Sigmoid colon (tissue), 7 donors: ENCODE data around the gene PHKA1. TPM values are rescaled to one million over a fixed set of nuclear protein-coding genes. Genes with fewer than 3 reads are reported as not detected.
"Not testable (repeated sequence)": the region's sequence is repeated elsewhere in the genome, so short reads cannot be mapped to it uniquely, and the experiment has no call there.

Experiments
- DNase-seq: peaks from one replicate; pipeline ENCODE4 v3.0.0-alpha.2; 2019
- H3K27ac ChIP-seq, 4 donors: fragments of 200-600 bp; sonication (generic); one replicate each; pipeline ENCODE4 v1.5.1; 2016 to 2019; ENCODE audit warnings: mild to moderate bottlenecking in 1 of 4
- H3K27me3 ChIP-seq, 3 donors: fragments of 200-600 bp; sonication (generic); one replicate each; pipeline ENCODE4 v1.5.1; 2019; ENCODE audit warnings: mild to moderate bottlenecking in 1 of 3
- H3K36me3 ChIP-seq, 4 donors: fragments of 200-600 bp; sonication (generic); one replicate each; pipeline ENCODE4 v1.5.1; 2016 to 2019
- H3K4me1 ChIP-seq, 4 donors: fragments of 200-600 bp; sonication (generic); one replicate each; pipeline ENCODE4 v1.5.1; 2017 to 2019
- H3K4me3 ChIP-seq, 4 donors: fragments of 200-600 bp; sonication (generic); one replicate each; pipeline ENCODE4 v1.5.1; 2017 to 2019; ENCODE audit warnings: mild to moderate bottlenecking in 2 of 4, moderate library complexity in 1 of 4
- H3K9me3 ChIP-seq, 4 donors: fragments of 200-600 bp in 3 of 4; sonication (generic) in 3 of 4; one replicate each; pipeline versions ENCODE4 v1.5.1 to v1.6.1; 2013 to 2019
- EP300 ChIP-seq, 4 donors: sonication (generic); formaldehyde crosslinking; IDR thresholded peaks; one replicate each; pipeline ENCODE4 v1.6.1; 2017; ENCODE audit warnings: antibody characterized with exemption in 4 of 4
- POLR2A ChIP-seq, 2 donors: fragments of 450-650 bp; IDR thresholded peaks; one replicate each; pipeline ENCODE4 v1.6.1; 2016; ENCODE audit warnings: antibody characterized with exemption in 2 of 2, mild to moderate bottlenecking in 2 of 2, moderate library complexity in 2 of 2
- POLR2AphosphoS5 ChIP-seq, 4 donors: sonication (generic); formaldehyde crosslinking; IDR thresholded peaks; one replicate each; pipeline ENCODE4 v1.6.1; 2017; ENCODE audit warnings: antibody characterized with exemption in 4 of 4
- WGBS, 2 donors: extraction: QIAGEN DNeasy Blood & Tissue Kit; methylation state at CpG; one replicate each; pipeline ENCODE4 v1.1.7; 2013; 5-methylcytosine and 5-hydroxymethylcytosine counted together
- intact Hi-C: fragments of 100-400 bp; cut with DNase I; formaldehyde crosslinking; loops from one replicate; pipeline ENCODE4 v1.15.1; 2023
- polyA plus RNA-seq, 3 donors: library from polyadenylated mRNA; stranded (reverse); fragments of 200-250 nt; gene quantifications; one replicate each; pipeline ENCODE4 v1.2.3, GENCODE V29; 2013
- total RNA-seq, 4 donors: library from RNA; depleted of rRNA; stranded (reverse); fragments of >200 nt; gene quantifications; one replicate each; pipeline ENCODE4 v1.1.0, GENCODE V29; 2016
- TF ChIP-seq, protein P1 (sequence below), 4 experiments: fragments of 450-650 bp in 3 of 4; fragments of 200-600 bp in 1 of 4; IDR thresholded peaks; one replicate each; pipeline ENCODE4 v1.5.1; 2016 to 2019; ENCODE audit warnings: antibody characterized with exemption in 4 of 4, mild to moderate bottlenecking in 3 of 4, moderate library complexity in 2 of 4
- donor health status: healthy with polysubstance abuse.
- donor health status: Bipolar disorder and iron deficiency.
- donor health status: healthy.

Gene PHKA1
- total and polyA plus RNA-seq, 7 donors: 0.92 to 9.7 (median 4.6) TPM

DNA sequence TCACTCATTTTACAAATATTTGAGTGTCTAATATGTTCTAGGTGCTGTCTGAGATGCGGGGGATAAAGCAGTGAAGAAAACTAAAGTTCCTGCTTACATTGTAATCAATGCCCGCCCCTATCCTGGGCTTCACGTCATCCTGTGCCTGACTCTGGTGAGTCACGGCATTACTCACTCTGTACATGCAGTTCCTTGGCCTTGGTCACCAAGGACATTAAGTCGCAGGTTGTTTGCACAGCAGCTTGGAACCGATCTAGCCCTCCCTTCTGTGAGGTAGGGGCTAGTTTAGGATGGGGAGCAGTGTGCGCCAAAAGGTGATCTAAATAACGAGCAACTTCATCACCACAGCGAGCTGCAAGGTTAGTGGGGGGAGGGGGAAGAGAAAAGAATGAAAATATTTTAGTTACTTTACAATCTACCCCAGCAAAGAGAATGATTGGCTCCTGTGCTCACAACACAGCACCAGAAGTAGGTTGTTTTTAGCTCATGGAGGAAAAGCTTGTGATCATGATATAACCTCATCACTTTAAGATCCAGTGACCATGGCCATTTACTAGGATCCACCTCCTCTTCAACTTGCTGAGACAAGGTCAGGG, 93.5 kb downstream of the PHKA1 start:
- H3K4me3 ChIP-seq: no peak overlapping the region
- H3K27ac ChIP-seq: peak overlapping the region in 1 of 4 donors; percentile 27
- no peaks in the 10 kb centered on the region for H3K9me3 ChIP-seq
- H3K27me3 ChIP-seq: no peaks in the 10 kb centered on the region
- H3K36me3 ChIP-seq: no peaks in the 10 kb centered on the region
- H3K4me1 ChIP-seq: no peaks in the 10 kb centered on the region
- intact Hi-C loops: no loop called here
- peak; percentile 63 for DNase-seq
- TF ChIP-seq, protein P1, sequence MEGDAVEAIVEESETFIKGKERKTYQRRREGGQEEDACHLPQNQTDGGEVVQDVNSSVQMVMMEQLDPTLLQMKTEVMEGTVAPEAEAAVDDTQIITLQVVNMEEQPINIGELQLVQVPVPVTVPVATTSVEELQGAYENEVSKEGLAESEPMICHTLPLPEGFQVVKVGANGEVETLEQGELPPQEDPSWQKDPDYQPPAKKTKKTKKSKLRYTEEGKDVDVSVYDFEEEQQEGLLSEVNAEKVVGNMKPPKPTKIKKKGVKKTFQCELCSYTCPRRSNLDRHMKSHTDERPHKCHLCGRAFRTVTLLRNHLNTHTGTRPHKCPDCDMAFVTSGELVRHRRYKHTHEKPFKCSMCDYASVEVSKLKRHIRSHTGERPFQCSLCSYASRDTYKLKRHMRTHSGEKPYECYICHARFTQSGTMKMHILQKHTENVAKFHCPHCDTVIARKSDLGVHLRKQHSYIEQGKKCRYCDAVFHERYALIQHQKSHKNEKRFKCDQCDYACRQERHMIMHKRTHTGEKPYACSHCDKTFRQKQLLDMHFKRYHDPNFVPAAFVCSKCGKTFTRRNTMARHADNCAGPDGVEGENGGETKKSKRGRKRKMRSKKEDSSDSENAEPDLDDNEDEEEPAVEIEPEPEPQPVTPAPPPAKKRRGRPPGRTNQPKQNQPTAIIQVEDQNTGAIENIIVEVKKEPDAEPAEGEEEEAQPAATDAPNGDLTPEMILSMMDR (IDR thresholded peaks at IDR 0.05): no peak
- peak in 3 of 4 donors; percentile 11 to 52 (median 26) for TF ChIP-seq POLR2AphosphoS5 (IDR thresholded peaks at IDR 0.05)
- WGBS, 2 donors: 67 to 72% methylated on average over 9 of the region's 9 CpGs

DNA sequence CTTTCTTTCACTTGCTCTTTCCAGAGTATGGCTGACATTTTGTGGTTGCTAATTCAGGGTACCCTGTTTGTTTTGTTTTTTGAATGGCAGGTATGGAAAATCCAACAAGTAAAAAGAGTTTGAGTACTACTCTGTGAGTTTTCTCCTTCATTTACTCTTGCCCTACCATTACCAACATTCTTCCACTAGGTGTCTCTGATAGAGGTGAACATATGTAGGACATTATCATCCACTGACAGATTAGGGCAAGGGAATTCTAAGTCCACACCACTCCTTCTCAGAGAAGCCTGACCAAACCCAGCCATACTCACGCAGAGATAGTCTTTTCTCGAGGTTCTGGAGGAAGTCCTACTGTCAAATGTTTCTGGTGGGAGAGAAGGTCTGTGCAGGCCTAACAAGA, 104.8 kb downstream of the PHKA1 start:
- intact Hi-C loops: no loop called here
- 55 to 69% methylated on average over 2 of the region's 2 CpGs for WGBS, 2 donors
- DNase-seq: no peak
- no peaks in the 10 kb centered on the region for H3K27me3 ChIP-seq
- TF ChIP-seq, protein P1 (IDR thresholded peaks at IDR 0.05): no peak
- TF ChIP-seq EP300 (IDR thresholded peaks at IDR 0.05): no peak
- no peak for TF ChIP-seq POLR2A (IDR thresholded peaks at IDR 0.05)
- TF ChIP-seq POLR2AphosphoS5 (IDR thresholded peaks at IDR 0.05): no peak
- no peaks in the 10 kb centered on the region for H3K9me3 ChIP-seq
- H3K36me3 ChIP-seq: peaks cover 0 to 3% (median 0%) of the 10 kb centered on the region in 4 donors
- H3K4me1 ChIP-seq: no peaks in the 10 kb centered on the region
- no peak overlapping the region for H3K4me3 ChIP-seq
- H3K27ac ChIP-seq: no peak overlapping the region

DNA sequence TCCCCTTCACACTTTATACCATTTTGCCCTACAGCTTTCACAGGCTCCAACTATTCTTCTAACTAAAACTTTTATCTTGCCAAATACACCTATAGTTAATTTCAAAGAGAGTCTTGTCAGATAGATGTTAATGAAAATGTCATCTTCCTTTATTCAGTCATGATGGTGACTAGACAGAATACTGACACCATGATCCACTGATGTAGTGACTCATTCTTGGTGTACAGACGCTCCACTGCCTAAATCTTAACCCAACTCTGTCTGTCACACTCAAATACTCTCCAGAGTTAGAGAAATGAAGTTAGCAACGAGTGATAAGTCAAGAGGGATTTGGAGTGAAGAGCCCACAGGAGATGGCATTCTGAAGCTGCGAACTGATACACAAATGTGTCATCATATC, 109.4 kb downstream of the PHKA1 start:
- H3K27ac ChIP-seq: no peak overlapping the region
- intact Hi-C loops: no loop called here
- no peak overlapping the region for H3K4me3 ChIP-seq
- peaks cover 0 to 3% (median 0%) of the 10 kb centered on the region in 4 donors for H3K36me3 ChIP-seq
- DNase-seq: no peak
- TF ChIP-seq POLR2AphosphoS5 (IDR thresholded peaks at IDR 0.05) (no peak), POLR2A (IDR thresholded peaks at IDR 0.05) (no peak), EP300 (IDR thresholded peaks at IDR 0.05) (no peak)
- TF ChIP-seq, protein P1 (IDR thresholded peaks at IDR 0.05): no peak
- no peaks in the 10 kb centered on the region for H3K4me1 ChIP-seq
- no peaks in the 10 kb centered on the region for H3K9me3 ChIP-seq
- WGBS, 2 donors: 83 to 92% methylated on average over 3 of the region's 3 CpGs
- H3K27me3 ChIP-seq: no peaks in the 10 kb centered on the region

DNA sequence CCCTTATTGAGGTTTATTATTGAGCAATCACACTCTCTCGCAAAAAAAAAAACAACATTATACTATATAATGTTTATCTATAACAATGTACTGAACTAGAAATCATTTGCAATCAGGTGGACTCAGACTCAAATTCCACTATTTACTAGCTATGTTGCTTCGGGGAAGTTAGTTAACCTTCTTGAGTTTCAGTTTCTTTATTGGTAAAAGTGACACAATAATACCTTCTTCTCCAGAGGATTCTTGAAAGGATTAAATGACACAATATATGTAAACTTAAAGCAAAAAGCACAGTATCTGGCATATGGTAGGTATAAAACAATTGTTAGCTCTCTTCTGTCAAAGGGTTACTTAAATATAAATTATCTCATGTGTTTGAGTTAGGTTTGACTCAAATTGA, 110.0 kb downstream of the PHKA1 start:
- Histone ChIP-seq H3K36me3 (peaks cover 0 to 2% (median 0%) of the 10 kb centered on the region in 4 donors), H3K4me1 (no peaks in the 10 kb centered on the region), H3K27ac (no peak overlapping the region), H3K27me3 (no peaks in the 10 kb centered on the region), H3K4me3 (no peak overlapping the region), H3K9me3 (no peaks in the 10 kb centered on the region)
- no peak for DNase-seq
- 59 to 66% methylated on average over 2 of the region's 2 CpGs for WGBS, 2 donors
- intact Hi-C loops: no loop called here
- no peak for TF ChIP-seq EP300 (IDR thresholded peaks at IDR 0.05)
- TF ChIP-seq, protein P1 (IDR thresholded peaks at IDR 0.05): no peak
- TF ChIP-seq POLR2AphosphoS5 (IDR thresholded peaks at IDR 0.05): no peak
- no peak for TF ChIP-seq POLR2A (IDR thresholded peaks at IDR 0.05)

DNA sequence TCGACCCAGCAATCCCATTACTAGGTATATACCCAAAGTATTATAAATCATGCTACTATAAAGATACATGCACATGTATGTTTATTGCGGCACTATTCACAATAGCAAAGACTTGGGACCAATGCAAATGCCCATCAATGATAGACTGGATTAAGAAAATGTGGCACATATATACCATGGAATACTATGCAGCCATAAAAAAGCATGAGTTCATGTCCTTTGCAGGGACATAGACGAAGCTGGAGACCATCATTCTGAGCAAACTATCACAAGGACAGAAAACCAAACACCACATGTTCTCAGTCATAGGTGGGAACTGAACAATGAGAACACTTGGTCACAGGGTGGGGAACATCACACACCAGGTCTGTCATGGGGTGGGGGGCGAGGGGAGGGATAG, 123.1 kb downstream of the PHKA1 start:
- H3K36me3 ChIP-seq: not testable (repeated sequence)
- 87 to 89% methylated on average over 4 of the region's 4 CpGs for WGBS, 2 donors

More for the DNA sequence above, 123.1 kb downstream of the PHKA1 start:
- H3K9me3 ChIP-seq, H3K4me1 ChIP-seq, intact Hi-C loops, H3K4me3 ChIP-seq, DNase-seq, H3K27ac ChIP-seq, H3K27me3 ChIP-seq: not testable (repeated sequence)
